BE2C (cell line): ENCODE measurements around the gene METTL26.

Source experiments
- DNase-seq: peaks from one replicate; pipeline ENCODE4 v3.0.0-alpha.2; 2020
- H3K27me3 ChIP-seq: fragments of 250-450 bp; sonication (Bioruptor Pico); 2 replicates; pipeline ENCODE4 v1.5.1; 2020; ENCODE audit warnings: mild to moderate bottlenecking
- H3K36me3 ChIP-seq: fragments of 250-450 bp; sonication (Bioruptor Pico); 2 replicates; pipeline ENCODE4 v1.5.1; 2020; ENCODE audit warnings: mild to moderate bottlenecking
- H3K4me1 ChIP-seq: fragments of 250-450 bp; sonication (Bioruptor Pico); 2 replicates; pipeline ENCODE4 v1.5.1; 2020
- H3K4me3 ChIP-seq: 2 replicates; pipeline ENCODE4 v1.5.1; 2011; ENCODE audit warnings: low read depth, low read length
- H3K9me3 ChIP-seq: fragments of 250-450 bp; sonication (Bioruptor Pico); 2 replicates; pipeline ENCODE4 v1.5.1; 2020
- TF ChIP-seq, protein P1 (sequence below): IDR thresholded peaks from 2 replicates; pipeline ENCODE4 v1.5.1; 2012; ENCODE audit warnings: mild to moderate bottlenecking, low read depth, low read length

METTL26 gene

DNA sequence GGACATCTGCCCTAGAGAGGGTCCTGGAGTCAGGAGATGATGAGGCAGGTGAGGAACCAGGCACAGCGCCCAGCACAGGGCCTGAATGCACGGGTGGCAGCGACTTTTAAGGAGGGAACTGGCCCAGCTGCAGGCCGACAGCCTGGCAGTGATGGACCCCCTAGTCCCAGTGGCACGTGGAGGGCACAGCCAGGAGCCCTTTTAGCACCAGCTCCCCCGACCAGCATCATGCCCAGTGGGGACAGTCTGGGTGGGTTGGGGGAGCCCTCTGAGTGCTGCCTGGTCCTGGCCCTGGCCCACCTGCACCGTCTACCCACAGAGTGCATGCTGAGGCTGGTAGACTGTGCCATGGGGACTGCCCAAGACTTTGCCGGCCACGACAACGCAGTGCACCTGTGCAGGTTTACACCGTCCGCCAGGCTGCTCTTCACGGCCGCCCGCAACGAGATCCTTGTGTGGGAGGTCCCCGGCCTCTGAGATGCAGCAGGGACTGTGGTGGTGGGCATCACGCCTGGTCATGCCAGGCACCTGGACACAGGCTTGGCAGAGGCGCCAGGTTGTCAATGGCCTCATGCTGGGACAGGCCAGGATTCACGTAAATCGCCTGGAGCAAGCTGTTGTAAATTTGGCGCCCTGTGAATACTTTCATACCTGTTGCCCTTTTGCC lies 31.1 kb upstream of the METTL26 start:
- TF ChIP-seq, protein P1, sequence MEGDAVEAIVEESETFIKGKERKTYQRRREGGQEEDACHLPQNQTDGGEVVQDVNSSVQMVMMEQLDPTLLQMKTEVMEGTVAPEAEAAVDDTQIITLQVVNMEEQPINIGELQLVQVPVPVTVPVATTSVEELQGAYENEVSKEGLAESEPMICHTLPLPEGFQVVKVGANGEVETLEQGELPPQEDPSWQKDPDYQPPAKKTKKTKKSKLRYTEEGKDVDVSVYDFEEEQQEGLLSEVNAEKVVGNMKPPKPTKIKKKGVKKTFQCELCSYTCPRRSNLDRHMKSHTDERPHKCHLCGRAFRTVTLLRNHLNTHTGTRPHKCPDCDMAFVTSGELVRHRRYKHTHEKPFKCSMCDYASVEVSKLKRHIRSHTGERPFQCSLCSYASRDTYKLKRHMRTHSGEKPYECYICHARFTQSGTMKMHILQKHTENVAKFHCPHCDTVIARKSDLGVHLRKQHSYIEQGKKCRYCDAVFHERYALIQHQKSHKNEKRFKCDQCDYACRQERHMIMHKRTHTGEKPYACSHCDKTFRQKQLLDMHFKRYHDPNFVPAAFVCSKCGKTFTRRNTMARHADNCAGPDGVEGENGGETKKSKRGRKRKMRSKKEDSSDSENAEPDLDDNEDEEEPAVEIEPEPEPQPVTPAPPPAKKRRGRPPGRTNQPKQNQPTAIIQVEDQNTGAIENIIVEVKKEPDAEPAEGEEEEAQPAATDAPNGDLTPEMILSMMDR = no peak
- Histone ChIP-seq H3K36me3 (peaks cover 33% of the 10 kb centered on the region), H3K27me3 (no peaks in the 10 kb centered on the region), H3K4me1 (no peaks in the 10 kb centered on the region), H3K9me3 (no peaks in the 10 kb centered on the region), H3K4me3 (no peak overlapping the region; the same call in 1 of the 2 replicates)
- DNase-seq = no peak

DNA sequence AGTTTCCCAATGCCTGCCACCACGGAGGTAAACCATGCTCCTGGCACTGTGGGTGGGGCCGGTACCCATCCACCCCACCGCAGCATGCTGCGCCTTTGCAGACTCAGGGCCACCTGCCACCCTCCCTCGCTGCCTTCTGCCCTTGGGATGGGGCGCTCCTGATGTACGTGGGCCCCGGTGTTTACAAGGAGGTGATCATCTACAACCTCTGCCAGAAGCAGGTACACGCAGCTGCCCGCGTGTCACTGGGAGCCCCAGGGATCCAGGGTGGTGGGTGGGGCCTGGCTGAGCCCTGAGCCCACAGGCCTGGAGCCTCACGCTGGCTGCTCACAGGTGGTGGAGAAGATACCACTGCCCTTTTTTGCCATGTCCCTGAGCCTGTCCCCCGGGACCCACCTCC lies 30.5 kb upstream of the METTL26 start:
- H3K27me3 ChIP-seq = no peaks in the 10 kb centered on the region
- no peaks in the 10 kb centered on the region for H3K9me3 ChIP-seq
- H3K4me3 ChIP-seq = no peak overlapping the region
- TF ChIP-seq, protein P1 = no peak
- H3K36me3 ChIP-seq = peaks cover 28% of the 10 kb centered on the region
- no peak for DNase-seq
- no peaks in the 10 kb centered on the region for H3K4me1 ChIP-seq

DNA sequence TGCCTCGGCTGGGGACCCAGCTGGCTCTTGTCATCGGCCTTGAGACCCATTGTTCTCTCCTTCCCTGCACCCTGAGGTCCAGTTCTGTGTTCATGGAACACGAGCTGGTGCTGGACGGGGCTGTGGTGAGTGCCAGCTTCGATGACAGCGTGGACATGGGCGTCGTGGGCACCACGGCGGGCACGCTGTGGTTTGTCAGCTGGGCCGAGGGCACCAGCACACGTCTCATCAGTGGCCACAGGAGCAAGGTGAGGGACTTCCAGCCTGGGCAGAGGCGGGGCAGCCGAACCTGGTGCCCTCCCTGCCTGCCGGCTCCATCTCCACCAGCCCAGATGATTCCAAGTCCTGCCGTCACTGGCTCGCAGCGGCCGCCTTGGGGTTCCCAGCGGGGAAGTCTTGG lies 26.5 kb upstream of the METTL26 start:
- DNase-seq = no peak
- H3K4me3 ChIP-seq = no peak overlapping the region
- H3K27me3 ChIP-seq = no peaks in the 10 kb centered on the region
- no peaks in the 10 kb centered on the region for H3K9me3 ChIP-seq
- TF ChIP-seq, protein P1 = no peak
- H3K4me1 ChIP-seq = peaks cover 13% of the 10 kb centered on the region
- H3K36me3 ChIP-seq = peaks cover 13% of the 10 kb centered on the region; the same call in 1 of the 2 replicates

DNA sequence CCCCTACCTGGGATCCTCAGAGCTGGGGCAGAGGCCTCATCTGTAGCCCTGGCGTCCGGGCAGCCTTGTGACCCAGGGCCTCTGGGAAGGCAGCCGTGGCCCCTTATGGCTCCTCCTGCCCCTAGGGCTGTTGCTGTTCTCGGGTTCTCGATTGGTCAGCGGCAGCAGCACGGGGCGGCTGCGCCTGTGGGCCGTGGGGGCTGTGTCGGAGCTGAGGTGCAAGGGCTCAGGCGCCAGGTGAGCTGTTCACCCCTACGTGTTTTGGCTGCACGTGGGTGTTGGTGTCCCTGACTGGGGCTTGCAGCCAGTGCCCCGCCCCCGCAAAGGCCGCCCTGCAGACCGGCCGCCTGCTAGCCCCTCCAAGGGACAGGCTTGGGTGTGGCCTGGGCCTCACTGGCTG lies 26.0 kb upstream of the METTL26 start:
- H3K36me3 ChIP-seq = peaks cover 17% of the 10 kb centered on the region
- no peak for DNase-seq

DNA sequence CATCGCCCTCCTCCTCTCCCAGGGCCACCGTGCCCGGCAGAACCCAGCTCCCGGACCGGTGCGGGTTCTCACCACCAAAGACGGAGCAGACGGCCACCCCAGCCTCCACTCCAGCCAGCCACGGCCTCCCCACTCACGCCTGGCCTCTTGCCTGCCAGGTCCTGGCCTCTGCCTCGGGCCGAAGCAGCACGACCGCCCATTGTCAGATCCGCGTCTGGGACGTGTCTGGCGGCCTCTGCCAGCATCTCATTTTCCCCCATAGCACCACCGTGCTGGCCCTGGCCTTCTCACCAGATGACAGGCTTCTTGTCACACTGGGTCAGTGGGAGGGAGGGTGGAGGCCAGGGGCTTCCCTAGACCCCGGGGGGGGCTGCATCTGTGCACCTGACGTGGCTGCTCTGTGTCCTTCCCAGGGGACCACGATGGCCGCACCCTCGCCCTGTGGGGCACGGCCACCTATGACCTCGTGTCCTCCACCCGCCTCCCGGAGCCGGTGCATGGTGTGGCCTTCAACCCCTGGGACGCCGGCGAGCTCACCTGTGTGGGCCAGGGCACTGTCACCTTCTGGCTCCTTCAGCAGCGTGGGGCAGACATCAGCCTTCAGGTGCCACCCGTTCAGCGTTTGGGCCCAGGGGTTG lies 25.2 kb upstream of the METTL26 start:
- peak overlapping the region; percentile 16 for H3K4me3 ChIP-seq
- peaks cover 21% of the 10 kb centered on the region for H3K36me3 ChIP-seq
- DNase-seq = no peak
- H3K4me1 ChIP-seq = peaks cover 13% of the 10 kb centered on the region
- TF ChIP-seq, protein P1 = peak; percentile 8; the same call in 1 of the 2 replicates
- H3K9me3 ChIP-seq = no peaks in the 10 kb centered on the region
- no peaks in the 10 kb centered on the region for H3K27me3 ChIP-seq

More for the DNA sequence above, 26.0 kb upstream of the METTL26 start:
- Histone ChIP-seq H3K27me3 (no peaks in the 10 kb centered on the region), H3K4me1 (peaks cover 13% of the 10 kb centered on the region), H3K9me3 (no peaks in the 10 kb centered on the region), H3K4me3 (no peak overlapping the region)
- TF ChIP-seq, protein P1 = no peak

DNA sequence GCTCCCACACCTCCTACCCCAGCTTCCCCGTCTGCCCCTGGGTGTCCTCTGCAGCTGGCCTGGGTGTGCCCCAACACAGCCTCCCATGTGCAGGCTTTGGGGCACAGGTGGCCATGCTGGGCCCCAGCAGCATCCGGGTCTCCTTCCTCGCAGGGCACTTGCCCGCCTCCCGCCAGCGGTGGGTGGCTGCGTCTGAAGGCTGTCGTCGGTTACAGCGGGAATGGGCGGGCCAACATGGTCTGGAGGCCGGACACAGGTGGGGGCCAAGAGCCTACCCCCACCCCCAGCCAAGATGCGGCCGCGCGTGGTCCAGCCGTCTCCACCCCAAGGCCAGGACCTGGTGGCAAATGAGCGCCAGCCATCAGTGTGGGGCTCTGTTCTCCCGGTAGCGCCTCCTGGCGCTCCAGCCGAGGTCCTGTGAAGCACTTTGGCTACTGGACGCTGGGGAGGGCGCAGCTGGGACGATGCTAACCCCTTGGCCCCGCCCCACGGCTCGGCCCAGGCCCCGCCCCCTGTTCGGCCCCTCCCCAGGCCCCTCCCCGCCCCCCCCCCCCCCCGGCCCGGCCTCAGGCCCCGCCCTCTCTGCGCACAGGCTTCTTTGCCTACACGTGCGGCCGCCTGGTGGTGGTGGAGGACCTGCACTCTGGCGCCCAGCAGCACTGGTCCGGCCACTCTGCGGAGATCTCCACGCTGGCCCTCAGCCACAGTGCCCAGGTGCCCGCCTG lies 24.5 kb upstream of the METTL26 start:
- peaks cover 13% of the 10 kb centered on the region for H3K4me1 ChIP-seq
- peak; percentile 97 for DNase-seq
- peaks cover 25% of the 10 kb centered on the region for H3K36me3 ChIP-seq
- no peaks in the 10 kb centered on the region for H3K9me3 ChIP-seq
- TF ChIP-seq, protein P1 = peak; percentile 61
- peak overlapping the region; percentile 47 for H3K4me3 ChIP-seq
- H3K27me3 ChIP-seq = no peaks in the 10 kb centered on the region
